Trophoblast cell (in vitro differentiated cells and primary cell): ENCODE results near the gene PNPLA7.

Experiments used
- DNase-seq, 2 donors: peaks; one replicate each; pipeline ENCODE4 v3.0.0-alpha.2; 2016
- H2AFZ ChIP-seq: 2 replicates; pipeline ENCODE4 v1.6.1; 2013; ENCODE audit warnings: low read length, moderate library complexity, mild to moderate bottlenecking; ENCODE audit not compliant: insufficient read depth, poor library complexity
- H2AK5ac ChIP-seq: 2 replicates; pipeline ENCODE4 v1.6.1; 2013; ENCODE audit warnings: mild to moderate bottlenecking, low read length
- H2BK120ac ChIP-seq: 2 replicates; pipeline ENCODE4 v1.6.1; 2013; ENCODE audit warnings: low read length, mild to moderate bottlenecking, moderate library complexity; ENCODE audit not compliant: insufficient read depth, poor library complexity
- H2BK12ac ChIP-seq: 2 replicates; pipeline ENCODE4 v1.6.1; 2013; ENCODE audit warnings: mild to moderate bottlenecking, low read length, moderate library complexity
- H2BK5ac ChIP-seq: 2 replicates; pipeline ENCODE4 v1.6.1; 2013; ENCODE audit warnings: low read length, low read depth, moderate library complexity, mild to moderate bottlenecking; ENCODE audit not compliant: poor library complexity
- H3K14ac ChIP-seq: 2 replicates; pipeline ENCODE4 v1.6.1; 2013; ENCODE audit warnings: mild to moderate bottlenecking, low read length
- H3K18ac ChIP-seq: 2 replicates; pipeline ENCODE4 v1.6.1; 2013; ENCODE audit warnings: mild to moderate bottlenecking, low read length
- H3K23ac ChIP-seq: 2 replicates; pipeline ENCODE4 v1.6.1; 2013; ENCODE audit warnings: low read length
- H3K27ac ChIP-seq: 2 replicates; pipeline ENCODE4 v1.5.1; 2013; ENCODE audit warnings: low read depth, mild to moderate bottlenecking, inconsistent platforms, low read length, moderate library complexity
- H3K27me3 ChIP-seq: 2 replicates; pipeline ENCODE4 v1.6.1; 2013; ENCODE audit warnings: inconsistent platforms, mild to moderate bottlenecking, low read length, moderate library complexity; ENCODE audit not compliant: insufficient read depth
- H3K36me3 ChIP-seq, 2 experiments: 1 replicate in 1 of 2; 2 replicates in 1 of 2; pipeline ENCODE4 v1.6.1; 2013; ENCODE audit warnings: low read length in 2 of 2, mild to moderate bottlenecking in 2 of 2, moderate library complexity in 1 of 2; ENCODE audit not compliant: insufficient read depth in 2 of 2, control insufficient read depth in 1 of 2
- H3K4ac ChIP-seq: 2 replicates; pipeline ENCODE4 v1.6.1; 2013; ENCODE audit warnings: low read depth, mild to moderate bottlenecking, low read length, moderate library complexity
- H3K4me1 ChIP-seq, 2 experiments: 1 replicate in 1 of 2; 2 replicates in 1 of 2; pipeline ENCODE4 v1.6.1; 2013; ENCODE audit warnings: low read length in 2 of 2, mild to moderate bottlenecking in 2 of 2, moderate library complexity in 1 of 2; ENCODE audit not compliant: insufficient read depth in 2 of 2, control insufficient read depth in 1 of 2
- H3K4me2 ChIP-seq: 2 replicates; pipeline ENCODE4 v1.6.1; 2013; ENCODE audit warnings: inconsistent platforms, mild to moderate bottlenecking, low read length, moderate library complexity
- H3K4me3 ChIP-seq: 2 replicates; pipeline ENCODE4 v1.5.1; 2013; ENCODE audit warnings: mild to moderate bottlenecking, low read depth, low read length, inconsistent platforms
- H3K79me1 ChIP-seq: one replicate; pipeline ENCODE4 v1.6.1; 2013; ENCODE audit warnings: low read length
- H3K79me2 ChIP-seq: 2 replicates; pipeline ENCODE4 v1.6.1; 2013; ENCODE audit warnings: low read length, mild to moderate bottlenecking; ENCODE audit not compliant: control insufficient read depth, insufficient read depth, poor library complexity
- H3K9ac ChIP-seq: 2 replicates; pipeline ENCODE4 v1.6.1; 2013; ENCODE audit warnings: mild to moderate bottlenecking, low read length
- H3K9me3 ChIP-seq: 2 replicates; pipeline ENCODE4 v1.6.1; 2013; ENCODE audit warnings: low read depth, mild to moderate bottlenecking, control low read depth, inconsistent platforms, low read length; ENCODE audit not compliant: insufficient read depth
- H4K12ac ChIP-seq: 2 replicates; pipeline ENCODE4 v1.6.1; 2013; ENCODE audit warnings: low read depth, mild to moderate bottlenecking, low read length, moderate library complexity
- H4K8ac ChIP-seq: 2 replicates; pipeline ENCODE4 v1.6.1; 2013; ENCODE audit warnings: low read depth, mild to moderate bottlenecking, low read length, moderate library complexity
- H4K91ac ChIP-seq: one replicate; pipeline ENCODE4 v1.6.1; 2013; ENCODE audit warnings: low read depth, mild to moderate bottlenecking, low read length, moderate library complexity
- WGBS: extraction: QIAGEN DNeasy Blood & Tissue Kit; methylation state at CpG from one replicate; pipeline ENCODE4 v1.1.7; 2013; ENCODE audit warnings: missing lambda C conversion rate; ENCODE audit not compliant: insufficient read length, insufficient coverage; ENCODE audit errors: extremely low coverage; 5-methylcytosine and 5-hydroxymethylcytosine counted together

Gene PNPLA7

GRCh38 chr9:137498720-137499150 is 51.5 kb downstream of the PNPLA7 start:
- H2AFZ ChIP-seq, result no peak overlapping the region
- H2BK5ac ChIP-seq, result no peak overlapping the region
- no peak overlapping the region for H3K27ac ChIP-seq
- no peaks in the 10 kb centered on the region for H3K4me1 ChIP-seq
- no CpG with 5 or more reads among the region's 16 CpGs for WGBS
- no peak overlapping the region for H4K12ac ChIP-seq
- peak overlapping the region; percentile 2 for H3K4me3 ChIP-seq
- H2BK120ac ChIP-seq, result no peak overlapping the region
- no peak overlapping the region for H4K91ac ChIP-seq
- no peaks in the 10 kb centered on the region for H3K27me3 ChIP-seq
- no peak overlapping the region for H3K4me2 ChIP-seq
- H2BK12ac ChIP-seq, result no peak overlapping the region
- H3K79me1 ChIP-seq, result no peaks in the 10 kb centered on the region
- no peak overlapping the region for H2AK5ac ChIP-seq
- no peak for DNase-seq
- no peak overlapping the region for H3K18ac ChIP-seq
- peaks cover 14% of the 10 kb centered on the region for H3K9me3 ChIP-seq
- H3K4ac ChIP-seq, result no peak overlapping the region
- H3K9ac ChIP-seq, result no peak overlapping the region
- H4K8ac ChIP-seq, result no peak overlapping the region
- H3K79me2 ChIP-seq, result no peaks in the 10 kb centered on the region
- no peaks in the 10 kb centered on the region for H3K36me3 ChIP-seq
- H3K23ac ChIP-seq, result no peak overlapping the region
- no peak overlapping the region for H3K14ac ChIP-seq

GRCh38 chr9:137497921-137498719 is 52.1 kb downstream of the PNPLA7 start:
- WGBS, result no CpG with 5 or more reads among the region's 36 CpGs

GRCh38 chr9:137496601-137497375 is 53.4 kb downstream of the PNPLA7 start:
- no peak overlapping the region for H4K8ac ChIP-seq
- no peaks in the 10 kb centered on the region for H3K36me3 ChIP-seq
- no peak overlapping the region for H3K14ac ChIP-seq
- no peak overlapping the region for H3K23ac ChIP-seq
- no peaks in the 10 kb centered on the region for H3K27me3 ChIP-seq
- H4K91ac ChIP-seq, result no peak overlapping the region
- no peaks in the 10 kb centered on the region for H3K4me1 ChIP-seq
- H2BK5ac ChIP-seq, result no peak overlapping the region
- H3K4me2 ChIP-seq, result no peak overlapping the region
- H2AK5ac ChIP-seq, result no peak overlapping the region
- no peaks in the 10 kb centered on the region for H3K79me1 ChIP-seq
- no peak overlapping the region for H2BK12ac ChIP-seq
- no peak overlapping the region for H2AFZ ChIP-seq
- no peak overlapping the region for H2BK120ac ChIP-seq
- H3K27ac ChIP-seq, result no peak overlapping the region
- no peak overlapping the region for H3K18ac ChIP-seq
- no peak overlapping the region for H3K4me3 ChIP-seq
- no peaks in the 10 kb centered on the region for H3K79me2 ChIP-seq
- H4K12ac ChIP-seq, result no peak overlapping the region
- H3K9ac ChIP-seq, result no peak overlapping the region
- no peak for DNase-seq
- H3K9me3 ChIP-seq, result peaks cover 16% of the 10 kb centered on the region
- no peak overlapping the region for H3K4ac ChIP-seq
- WGBS, result no CpG with 5 or more reads among the region's 27 CpGs

More at GRCh38 chr9:137497921-137498719, 52.1 kb downstream of the PNPLA7 start:
- no peak for DNase-seq
- Histone ChIP-seq H3K27me3 (no peaks in the 10 kb centered on the region), H3K4me2 (no peak overlapping the region), H3K18ac (no peak overlapping the region), H3K79me2 (no peaks in the 10 kb centered on the region), H2AFZ (no peak overlapping the region), H3K79me1 (no peaks in the 10 kb centered on the region), H3K4me1 (no peaks in the 10 kb centered on the region), H3K4me3 (no peak overlapping the region), H3K36me3 (no peaks in the 10 kb centered on the region), H3K9me3 (peaks cover 17% of the 10 kb centered on the region), H2BK120ac (no peak overlapping the region), H2AK5ac (no peak overlapping the region), H4K8ac (no peak overlapping the region), H3K23ac (no peak overlapping the region), H3K4ac (no peak overlapping the region), H3K9ac (no peak overlapping the region), H2BK12ac (no peak overlapping the region), H3K27ac (no peak overlapping the region), H4K12ac (no peak overlapping the region), H3K14ac (no peak overlapping the region), H4K91ac (no peak overlapping the region), H2BK5ac (no peak overlapping the region)

DNA sequence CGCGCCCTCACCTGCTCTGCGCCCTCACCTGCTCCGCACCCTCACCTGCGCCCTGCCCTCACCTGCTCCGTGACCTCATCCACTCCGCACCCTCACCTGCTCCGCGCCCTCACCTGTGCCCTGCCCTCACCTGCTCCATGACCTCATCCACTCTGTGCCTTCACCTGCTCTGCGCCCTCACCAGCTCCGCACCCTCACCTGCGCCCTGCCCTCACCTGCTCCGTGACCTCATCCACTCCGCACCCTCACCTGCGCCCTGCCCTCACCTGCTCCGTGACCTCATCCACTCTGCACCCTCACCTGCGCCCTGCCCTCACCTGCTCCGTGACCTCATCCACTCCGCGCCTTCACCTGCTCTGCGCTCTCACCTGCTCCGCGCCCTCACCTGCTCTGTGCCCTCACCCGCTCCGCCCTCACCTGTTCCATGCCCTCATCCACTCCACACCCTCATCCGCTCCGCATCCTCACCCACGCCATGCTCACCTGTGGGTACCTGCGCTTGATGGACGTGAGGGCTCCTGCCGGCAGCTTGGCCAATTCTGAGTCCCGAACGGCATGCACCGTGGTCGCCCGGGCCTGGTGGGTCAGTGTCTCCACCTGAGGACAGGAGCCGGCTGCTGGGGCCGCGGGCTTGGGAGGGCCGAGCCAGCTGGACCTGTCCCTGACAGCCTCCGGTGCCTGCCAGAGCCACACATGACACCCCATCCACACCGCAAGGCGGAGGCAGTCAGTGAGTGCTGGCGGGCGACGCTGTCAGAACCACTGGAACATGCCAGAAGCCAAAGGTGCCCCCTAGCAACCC is 55.5 kb downstream of the PNPLA7 start:
- whole genome bisulfite sequencing, result 100% methylated on average over 3 of the region's 46 CpGs
- DNase-seq, result peak in 1 of 2 donors; percentile 9
- no peak overlapping the region for H3K4me2 ChIP-seq
- peaks cover 13% of the 10 kb centered on the region for H3K9me3 ChIP-seq
- no peak overlapping the region for H3K18ac ChIP-seq
- no peak overlapping the region for H2BK5ac ChIP-seq
- H3K23ac ChIP-seq, result no peak overlapping the region
- no peak overlapping the region for H4K12ac ChIP-seq
- H3K79me2 ChIP-seq, result no peaks in the 10 kb centered on the region
- no peak overlapping the region for H2AFZ ChIP-seq
- no peaks in the 10 kb centered on the region for H3K4me1 ChIP-seq
- H3K79me1 ChIP-seq, result no peaks in the 10 kb centered on the region
- no peak overlapping the region for H2BK12ac ChIP-seq
- no peak overlapping the region for H3K9ac ChIP-seq
- H3K36me3 ChIP-seq, result no peaks in the 10 kb centered on the region
- no peak overlapping the region for H3K4ac ChIP-seq
- H3K4me3 ChIP-seq, result no peak overlapping the region
- no peak overlapping the region for H2AK5ac ChIP-seq
- H4K8ac ChIP-seq, result no peak overlapping the region
- H3K27ac ChIP-seq, result no peak overlapping the region
- no peak overlapping the region for H4K91ac ChIP-seq
- no peaks in the 10 kb centered on the region for H3K27me3 ChIP-seq
- no peak overlapping the region for H3K14ac ChIP-seq
- H2BK120ac ChIP-seq, result no peak overlapping the region
